GM19239 (cell line): ENCODE measurements around the gene XRCC5.

Experiments
- DNase-seq: peaks from one replicate; pipeline ENCODE4 v3.0.0; 2011; ENCODE audit warnings: low spot score; ENCODE audit not compliant: insufficient read length
- FAIRE-seq: peaks from 2 replicates; lab custom pipeline; 2011; peaks lifted over from hg19 to GRCh38; lab: Jason Lieb, UNC

XRCC5 gene

DNA sequence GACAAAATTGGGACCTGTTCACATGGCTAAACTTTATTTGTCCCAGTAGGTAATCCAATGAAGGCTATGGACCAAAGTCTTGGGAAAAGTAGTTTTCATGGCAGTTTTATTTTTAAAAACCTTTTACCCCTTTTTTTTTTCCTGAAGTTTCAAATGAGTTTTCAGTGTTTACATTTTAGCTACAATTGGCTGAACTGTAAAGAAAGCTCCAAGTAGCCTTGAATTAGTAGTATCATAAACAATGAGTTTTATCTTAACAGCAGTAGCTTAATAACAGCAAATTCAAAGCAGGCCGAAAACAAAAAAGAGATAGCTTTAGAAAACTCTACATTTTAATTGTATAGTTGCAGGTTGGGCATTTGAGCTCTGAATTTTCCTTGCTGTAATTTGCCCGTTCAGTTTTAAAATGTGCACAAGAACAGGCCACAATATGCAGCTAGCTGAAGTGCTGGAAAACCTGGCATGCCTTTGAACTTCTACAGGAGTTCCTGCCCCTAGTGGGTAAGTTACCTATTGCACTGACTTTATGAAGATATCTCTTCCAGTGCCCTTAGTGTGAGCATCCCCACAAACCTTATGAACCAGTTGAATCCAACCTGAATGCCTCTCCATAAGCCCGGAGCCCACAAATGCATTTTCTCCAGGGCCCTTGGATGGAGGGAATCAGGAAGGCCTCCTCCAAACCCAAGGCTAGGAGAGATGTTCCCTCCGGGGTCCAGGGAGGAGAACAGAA, 106.7 kb downstream of the XRCC5 start:
- FAIRE-seq, result no peak
- DNase-seq, result no peak

DNA sequence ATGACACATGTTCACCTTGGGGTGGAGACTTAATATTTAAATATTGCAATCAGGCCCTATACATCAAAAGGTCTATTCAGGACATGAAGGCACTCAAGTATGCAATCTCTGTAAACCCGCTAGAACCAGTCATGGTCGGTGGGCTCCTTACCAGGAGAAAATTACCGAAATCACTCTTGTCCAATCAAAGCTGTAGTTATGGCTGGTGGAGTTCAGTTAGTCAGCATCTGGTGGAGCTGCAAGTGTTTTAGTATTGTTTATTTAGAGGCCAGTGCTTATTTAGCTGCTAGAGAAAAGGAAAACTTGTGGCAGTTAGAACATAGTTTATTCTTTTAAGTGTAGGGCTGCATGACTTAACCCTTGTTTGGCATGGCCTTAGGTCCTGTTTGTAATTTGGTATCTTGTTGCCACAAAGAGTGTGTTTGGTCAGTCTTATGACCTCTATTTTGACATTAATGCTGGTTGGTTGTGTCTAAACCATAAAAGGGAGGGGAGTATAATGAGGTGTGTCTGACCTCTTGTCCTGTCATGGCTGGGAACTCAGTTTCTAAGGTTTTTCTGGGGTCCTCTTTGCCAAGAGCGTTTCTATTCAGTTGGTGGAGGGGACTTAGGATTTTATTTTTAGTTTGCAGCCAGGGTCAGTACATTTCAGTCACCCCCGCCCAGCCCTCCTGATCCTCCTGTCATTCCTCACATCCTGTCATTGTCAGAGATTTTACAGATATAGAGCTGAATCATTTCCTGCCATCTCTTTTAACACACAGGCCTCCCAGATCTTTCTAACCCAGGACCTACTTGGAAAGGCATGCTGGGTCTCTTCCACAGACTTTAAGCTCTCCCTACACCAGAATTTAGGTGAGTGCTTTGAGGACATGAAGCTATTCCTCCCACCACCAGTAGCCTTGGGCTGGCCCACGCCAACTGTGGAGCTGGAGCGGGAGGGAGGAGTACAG, 108.1 kb downstream of the XRCC5 start:
- DNase-seq, result no peak

DNA sequence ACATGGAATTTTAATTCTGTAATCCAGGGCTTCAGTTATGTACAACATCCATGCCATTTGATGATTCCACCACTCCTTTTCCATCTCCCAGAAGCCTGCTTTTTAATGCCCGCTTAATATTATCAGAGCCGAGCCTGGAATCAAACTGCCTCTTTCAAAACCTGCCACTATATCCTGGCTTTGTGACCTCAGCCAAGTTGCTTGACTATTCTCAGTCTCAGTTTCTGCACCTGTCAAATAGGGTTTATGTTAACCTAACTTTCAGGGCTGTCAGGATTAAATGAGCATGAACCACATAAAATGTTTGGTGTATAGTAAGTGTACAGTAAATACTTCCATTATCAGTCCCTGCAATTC, 108.7 kb downstream of the XRCC5 start:
- no peak for DNase-seq
- FAIRE-seq, result peak; percentile 77

More for the DNA sequence above, 108.1 kb downstream of the XRCC5 start:
- FAIRE-seq, result peak; percentile 51

DNA sequence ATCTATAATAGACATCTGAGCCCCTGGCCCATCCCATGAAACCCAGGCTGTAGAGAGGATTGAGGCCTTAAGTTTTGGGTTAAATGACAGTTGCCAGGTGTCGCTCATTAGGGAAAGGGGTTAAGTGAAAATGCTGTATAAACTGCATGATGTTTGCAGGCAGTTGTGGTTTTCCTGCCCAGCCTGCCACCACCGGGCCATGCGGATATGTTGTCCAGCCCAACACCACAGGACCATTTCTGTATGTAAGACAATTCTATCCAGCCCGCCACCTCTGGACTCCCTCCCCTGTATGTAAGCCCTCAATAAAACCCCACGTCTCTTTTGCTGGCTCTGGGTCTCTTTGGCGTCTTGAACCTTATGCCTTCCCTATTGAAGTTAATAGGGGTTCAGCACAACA, 110.7 kb downstream of the XRCC5 start:
- DNase-seq, result no peak
- FAIRE-seq, result no peak

DNA sequence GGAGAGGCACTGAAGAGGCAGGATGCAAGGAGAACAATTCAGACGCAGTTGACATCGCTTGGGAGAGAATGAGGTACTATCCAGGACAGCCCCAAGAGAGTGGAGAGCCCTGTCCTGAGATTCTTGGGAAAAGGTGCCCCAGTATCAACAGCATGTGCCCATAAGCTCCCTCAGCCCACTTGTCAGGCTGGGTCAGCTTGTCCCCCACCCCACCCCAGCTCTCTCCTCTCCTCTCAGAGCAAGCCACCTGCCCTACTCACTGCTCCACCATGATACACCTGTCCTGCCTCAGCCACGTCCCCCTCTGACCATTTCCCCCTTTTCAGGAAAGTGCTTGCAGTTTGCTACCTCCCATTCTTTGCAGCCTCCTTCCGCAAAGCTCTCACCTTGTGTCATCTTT, 111.8 kb downstream of the XRCC5 start:
- FAIRE-seq, result no peak
- no peak for DNase-seq

DNA sequence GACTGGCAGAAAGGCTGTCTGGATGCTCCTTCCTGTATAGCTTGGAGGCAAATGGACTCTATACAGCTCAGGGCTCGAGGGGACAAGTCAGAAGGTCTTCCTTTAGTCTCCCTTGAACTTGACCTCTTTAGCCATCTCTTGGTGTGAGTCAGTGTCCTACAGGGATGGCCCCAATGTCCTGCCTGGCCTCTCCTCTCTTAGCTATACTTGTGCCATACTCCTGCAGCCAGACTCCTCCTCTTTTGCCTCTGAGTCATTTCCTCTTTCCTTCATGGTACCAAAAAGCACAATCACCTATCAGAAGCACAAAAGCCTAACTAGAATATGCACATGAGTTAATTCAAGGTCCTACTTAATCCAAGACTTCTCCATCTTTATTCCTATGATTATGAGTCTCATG, 112.7 kb downstream of the XRCC5 start:
- no peak for FAIRE-seq
- DNase-seq, result no peak

DNA sequence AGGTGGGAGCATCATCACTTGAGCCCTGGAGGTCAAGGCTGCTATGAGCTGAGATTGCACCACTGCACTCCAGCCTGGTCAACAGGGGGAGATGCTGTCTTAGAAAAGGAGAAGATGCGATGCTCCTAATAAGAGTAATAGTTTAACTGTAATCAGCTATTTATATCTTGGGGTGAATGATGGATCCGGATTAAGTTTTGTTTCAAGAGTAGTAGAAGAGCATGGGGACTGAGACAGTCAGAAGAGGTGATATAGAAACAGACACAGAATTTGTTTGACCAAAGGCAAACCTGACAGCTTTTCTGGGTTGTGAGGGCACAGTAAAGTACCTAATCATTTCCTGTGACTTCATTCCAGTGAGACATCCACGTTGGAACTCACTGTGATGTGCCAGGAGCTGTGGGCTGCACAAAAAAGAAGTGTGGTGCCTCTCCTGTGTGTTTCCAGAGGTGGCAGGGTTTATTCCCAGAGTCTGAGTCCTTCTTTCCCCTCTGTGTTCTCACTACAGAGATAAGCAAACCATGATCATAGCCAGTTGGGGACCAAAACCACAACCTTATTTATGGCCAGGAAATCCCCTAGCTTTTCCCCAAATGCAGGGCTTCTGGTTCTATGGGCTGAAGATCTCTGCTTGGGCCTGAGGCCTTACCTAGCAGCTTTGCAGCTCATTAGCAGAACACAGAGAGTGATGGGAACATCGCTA, 113.7 kb downstream of the XRCC5 start:
- FAIRE-seq, result peak; percentile 72
- DNase-seq, result no peak

DNA sequence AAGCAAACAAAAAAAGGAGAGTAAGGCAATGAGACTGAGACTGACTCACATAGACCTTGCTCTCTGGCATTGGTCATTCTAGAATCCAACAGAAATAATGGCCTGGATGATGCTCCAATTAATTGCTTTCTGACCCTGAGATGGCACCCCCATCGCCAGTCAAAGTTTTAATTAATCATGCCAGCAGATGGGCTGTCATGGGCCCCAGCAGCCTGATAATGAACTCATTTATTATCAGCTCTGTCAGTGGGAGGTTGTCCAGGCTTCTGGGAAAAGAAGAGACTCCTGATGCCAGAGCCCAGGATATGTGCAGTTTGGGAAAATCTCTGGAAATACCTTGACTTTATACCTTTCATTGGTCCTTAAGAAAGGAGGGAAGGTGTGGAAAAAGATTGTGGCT, 115.2 kb downstream of the XRCC5 start:
- DNase-seq, result no peak
- no peak for FAIRE-seq

DNA sequence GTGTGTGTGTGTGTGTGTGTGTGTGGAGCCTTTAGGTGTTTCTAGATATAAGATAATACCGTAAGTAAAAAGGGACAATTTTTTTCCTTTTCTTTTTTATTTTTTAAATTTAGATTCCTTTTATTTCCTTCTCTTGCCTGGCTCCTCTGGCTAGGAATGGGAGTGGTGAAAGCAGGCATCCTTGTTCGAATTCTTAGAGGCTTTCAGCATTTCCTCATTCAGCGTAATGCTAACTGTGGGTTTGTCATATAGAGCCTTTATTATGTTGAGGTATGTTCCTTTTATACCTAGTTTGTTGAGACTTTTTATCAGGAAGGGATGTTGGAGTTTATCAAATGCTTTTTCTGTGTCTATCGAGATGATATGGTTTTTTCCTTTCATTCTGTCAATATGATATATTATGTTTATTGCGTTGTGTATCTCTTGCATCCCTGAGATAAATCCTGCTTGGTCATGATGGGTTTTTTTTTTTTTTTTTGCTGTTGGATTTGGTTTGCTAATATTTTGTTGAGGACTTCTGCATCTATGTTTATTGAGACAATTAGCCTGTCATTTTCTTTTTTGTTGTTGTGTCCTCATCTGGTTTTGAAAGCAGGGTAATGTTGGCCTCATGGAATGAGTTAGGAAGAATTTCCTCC, 120.2 kb downstream of the XRCC5 start:
- DNase-seq (no peak), FAIRE-seq (no peak)

DNA sequence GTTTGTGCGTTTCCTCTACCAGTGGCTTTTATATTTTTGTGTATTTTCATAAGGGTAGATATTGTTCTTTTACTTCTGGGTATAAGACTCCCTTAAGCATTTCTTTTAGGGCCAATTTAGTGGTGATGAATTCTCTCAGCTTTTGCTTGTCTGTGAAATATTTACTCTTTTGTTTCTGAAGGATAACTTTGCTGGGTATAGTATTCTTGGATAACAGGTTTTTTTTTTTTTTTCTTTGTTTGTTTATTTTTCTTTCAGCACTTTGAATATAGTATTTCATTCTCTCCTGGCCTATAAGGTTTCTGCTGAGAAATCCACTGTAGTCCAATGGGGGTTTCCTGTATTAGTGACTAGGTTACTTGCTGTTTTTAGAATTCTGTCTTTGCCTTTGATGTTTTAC, 122.7 kb downstream of the XRCC5 start:
- DNase-seq, result no peak
- no peak for FAIRE-seq

DNA sequence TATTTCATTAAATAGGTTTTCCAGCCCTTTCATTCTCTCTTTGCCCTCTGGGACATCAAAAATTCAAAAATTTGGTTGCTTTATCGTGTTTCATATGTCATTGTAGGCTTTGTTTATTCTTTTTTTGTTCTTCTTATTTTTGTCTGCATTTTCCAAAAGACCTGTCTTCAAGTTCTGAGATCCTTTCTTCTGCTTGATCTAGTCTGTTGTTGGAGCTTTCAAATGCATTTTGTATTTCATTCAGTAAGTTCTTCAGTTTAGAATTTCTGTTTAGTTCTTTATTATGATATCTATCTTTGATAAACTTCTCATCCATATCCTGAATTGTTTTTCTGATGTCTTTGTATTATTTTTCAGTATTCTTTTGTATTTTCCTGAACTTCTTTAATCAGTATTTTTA, 123.6 kb downstream of the XRCC5 start:
- no peak for DNase-seq
- FAIRE-seq, result no peak

DNA sequence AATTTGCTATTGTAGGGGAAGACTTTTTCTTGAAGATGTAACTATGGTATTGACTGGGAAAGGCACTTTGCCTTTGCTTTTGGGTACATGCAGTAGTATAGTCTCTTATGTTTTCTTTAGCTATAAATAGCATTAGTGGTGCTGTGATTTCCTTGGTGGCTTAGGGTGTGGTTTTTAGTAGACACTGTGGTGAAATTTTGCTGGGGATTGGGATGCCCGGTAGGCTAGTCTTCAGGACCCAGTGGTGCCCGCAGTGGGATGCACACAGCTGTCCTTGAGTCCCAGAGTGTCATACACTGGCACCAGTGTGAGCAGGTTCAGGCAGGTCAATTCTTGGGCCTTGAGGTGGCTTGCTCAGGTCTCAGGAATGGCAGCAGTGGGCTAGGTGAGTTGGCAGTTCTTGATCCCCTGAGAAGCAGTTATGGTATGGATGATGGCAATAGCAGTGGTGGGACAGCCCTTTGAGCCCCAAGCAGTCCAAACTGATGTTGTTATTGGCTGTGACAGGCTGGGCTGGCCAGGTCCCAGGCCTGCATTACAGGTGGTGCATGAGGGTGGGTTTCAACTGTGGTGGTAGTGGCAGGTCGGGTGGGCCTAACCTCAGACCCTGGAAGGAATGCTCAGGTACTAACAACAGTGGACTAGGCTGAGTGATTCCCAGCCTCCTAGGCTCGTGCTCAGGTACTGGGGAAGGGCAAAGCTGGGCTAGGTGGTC, 124.3 kb downstream of the XRCC5 start:
- no peak for DNase-seq
- no peak for FAIRE-seq

DNA sequence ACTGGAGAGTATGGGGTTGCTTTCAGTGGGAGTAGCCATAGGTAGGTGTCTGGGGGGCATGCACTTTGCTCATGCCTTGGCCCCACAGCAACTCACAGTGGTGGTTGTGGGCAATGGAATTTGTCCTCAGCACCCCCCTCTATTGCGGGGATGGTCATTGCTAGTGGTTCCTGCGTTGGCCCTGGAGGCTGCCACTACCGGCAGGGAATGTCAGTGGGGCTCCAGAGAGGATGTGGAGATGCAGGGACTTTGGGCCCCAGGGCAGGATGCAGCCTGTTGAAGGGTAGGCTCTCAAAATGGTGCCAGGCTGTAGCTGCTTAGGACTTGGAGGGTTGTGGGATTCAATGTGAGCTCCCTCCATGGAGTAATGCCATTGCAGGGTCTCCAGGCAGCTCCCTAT, 125.0 kb downstream of the XRCC5 start:
- DNase-seq, result no peak

DNA sequence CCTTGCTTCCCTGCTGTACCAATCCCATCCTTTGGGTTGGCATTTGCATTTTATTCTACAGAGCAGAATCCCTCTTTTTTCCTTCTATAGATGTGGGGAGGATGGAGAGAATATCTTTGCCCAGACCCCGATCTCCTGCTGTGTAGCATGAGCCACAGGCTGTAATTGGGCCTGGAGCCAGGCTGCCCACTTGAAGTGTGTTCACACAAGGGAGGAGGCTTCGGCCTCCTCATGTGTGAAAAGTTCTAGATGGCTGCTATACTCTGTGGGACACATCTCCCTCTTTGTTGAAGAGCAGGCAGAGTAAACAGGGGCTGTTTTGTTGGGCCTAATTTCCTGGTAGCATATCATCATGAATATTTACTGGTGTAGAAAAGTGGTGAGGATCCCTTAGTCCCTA, 126.3 kb downstream of the XRCC5 start:
- FAIRE-seq (no peak), DNase-seq (no peak)

More for the DNA sequence above, 125.0 kb downstream of the XRCC5 start:
- no peak for FAIRE-seq

DNA sequence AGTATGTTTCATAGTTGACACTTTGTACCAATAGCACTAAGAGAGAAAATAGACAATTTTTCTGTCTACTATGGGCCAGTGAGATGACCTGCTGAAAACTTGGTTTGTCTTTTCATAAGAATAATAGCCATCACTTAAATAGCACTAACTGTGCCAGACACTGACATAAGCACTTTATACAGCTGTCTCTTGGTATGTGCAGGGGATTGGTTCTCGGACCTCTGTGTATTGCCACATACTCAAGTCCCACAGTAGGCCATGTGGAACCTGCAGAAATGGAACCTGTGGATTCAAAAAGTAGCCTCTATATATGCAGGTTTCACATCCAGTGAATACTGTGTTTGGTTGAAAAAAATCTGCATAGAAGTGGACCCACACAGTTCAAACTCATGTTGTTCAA, 126.7 kb downstream of the XRCC5 start:
- DNase-seq, result no peak
- FAIRE-seq, result no peak

DNA sequence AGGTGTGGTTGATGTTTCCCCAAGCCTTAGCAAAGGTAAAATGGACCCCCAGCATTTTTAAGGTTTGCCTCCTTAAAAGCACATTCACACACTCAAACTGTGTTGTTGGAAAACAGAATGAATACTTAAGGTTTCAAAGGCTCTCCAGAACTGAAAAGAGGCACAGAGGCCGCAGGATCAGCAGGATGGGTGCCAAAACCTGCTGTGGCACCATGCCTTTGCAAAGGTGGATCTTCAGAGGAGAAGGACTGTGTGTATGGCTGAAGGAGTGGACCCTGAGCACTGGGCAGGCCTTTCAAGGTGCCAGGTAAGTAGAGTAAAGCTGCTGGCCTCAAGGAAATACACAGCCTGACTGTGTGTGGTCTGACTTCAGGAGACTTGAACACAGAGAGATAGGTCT, 127.3 kb downstream of the XRCC5 start:
- no peak for DNase-seq
- FAIRE-seq, result no peak

DNA sequence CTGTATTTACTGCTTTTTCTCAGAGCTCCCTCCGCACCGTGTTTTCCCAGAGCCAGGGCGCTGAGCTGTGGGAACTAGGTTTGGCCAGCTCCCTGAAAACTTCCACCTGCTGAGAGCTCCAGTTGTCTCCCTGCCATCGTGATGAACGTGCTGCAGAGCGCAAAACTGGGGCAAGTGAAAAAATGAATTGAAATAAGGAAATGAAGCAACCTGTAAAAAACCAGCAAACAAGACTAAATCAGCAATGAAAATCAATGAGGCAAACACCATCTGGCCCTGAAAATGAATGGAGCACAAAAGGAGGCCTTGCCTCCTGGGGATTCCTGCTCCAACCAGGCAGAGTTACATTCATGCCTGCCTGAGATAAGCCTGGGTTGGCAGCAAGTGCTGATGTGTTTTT, 133.2 kb downstream of the XRCC5 start:
- DNase-seq (no peak), FAIRE-seq (no peak)

DNA sequence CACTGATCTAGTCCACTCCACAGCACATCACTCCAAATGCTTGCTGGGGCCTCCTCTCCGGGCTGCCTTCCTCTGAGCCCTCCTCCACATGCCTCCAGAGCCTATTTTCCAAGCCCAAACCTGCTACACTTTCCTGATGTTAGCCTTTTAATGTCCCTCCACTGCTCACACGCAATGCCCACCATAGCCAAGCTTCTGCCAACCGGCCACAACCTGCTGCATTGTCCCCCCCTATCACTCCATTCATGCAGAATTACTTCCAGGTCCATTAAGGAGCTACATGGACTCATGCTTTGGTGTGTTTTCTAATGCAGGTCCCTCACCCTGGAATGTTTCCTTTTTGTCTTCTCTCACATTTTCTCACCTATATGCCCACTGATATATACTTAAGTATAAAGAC, 133.9 kb downstream of the XRCC5 start:
- DNase-seq (no peak), FAIRE-seq (no peak)

DNA sequence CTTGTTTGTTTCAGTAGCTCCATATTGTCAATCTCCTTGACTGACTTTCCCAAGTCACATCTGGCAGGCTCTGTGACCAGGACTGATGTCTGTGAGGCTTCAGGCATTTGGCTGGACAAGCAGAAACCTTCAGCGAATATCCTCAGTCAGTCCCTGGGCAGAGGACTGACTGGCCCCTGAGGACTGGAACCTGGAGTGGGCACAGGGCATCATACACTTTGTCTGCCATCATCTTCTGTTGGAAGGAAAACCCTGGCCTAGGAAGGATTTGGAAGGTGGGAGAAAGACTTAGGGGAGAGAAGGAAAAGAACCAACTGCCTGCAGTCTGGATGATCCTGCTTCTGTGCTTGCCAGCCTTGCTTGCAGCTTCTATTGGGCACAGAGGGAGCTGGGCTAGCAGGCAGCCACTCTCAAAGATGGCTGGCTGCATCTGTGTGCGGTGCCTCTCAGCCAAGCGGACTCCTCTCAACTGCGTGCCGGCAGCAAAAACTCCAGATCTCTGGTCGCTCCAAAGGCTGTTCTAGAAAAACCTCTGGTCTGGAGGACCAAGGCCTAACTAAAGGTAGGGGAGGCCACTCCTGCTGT, 136.3 kb downstream of the XRCC5 start:
- FAIRE-seq (no peak), DNase-seq (no peak)

DNA sequence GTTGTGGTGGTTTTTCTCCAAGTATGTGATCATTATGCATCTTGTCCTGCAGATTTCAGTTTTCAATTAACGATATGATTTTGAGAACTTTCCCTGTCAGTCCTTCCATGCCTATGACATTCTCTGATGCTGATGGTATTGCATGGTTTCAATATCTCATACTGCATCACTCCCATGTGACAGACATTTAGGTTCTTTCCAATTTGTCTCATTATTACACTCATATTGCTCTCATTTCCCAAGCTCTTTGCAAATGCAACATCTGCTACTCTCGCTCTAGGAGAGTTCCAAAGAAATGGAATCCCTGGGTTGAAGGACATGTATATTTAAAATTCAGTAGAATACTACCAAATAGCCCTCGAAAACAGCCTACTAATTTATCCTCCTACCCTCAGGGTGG, 137.6 kb downstream of the XRCC5 start:
- DNase-seq (no peak), FAIRE-seq (no peak)
